Stimulated activated CD4-positive, alpha-beta T cell treated with anti-CD3 and anti-CD28 coated beads, Interleukin-2, amount 100 ng/mL, for 48 hours (primary cell): ENCODE data around the gene EXOC3L1.

ENCODE experiments used
- DNase-seq, 2 donors: peaks; one replicate each; pipeline ENCODE4 v3.0.0-alpha.2; 2020

EXOC3L1 gene

GRCh38 chr16:67213197-67214019 is 23.5 kb upstream of the EXOC3L1 start:
- DNase-seq, result no peak

- no peak for DNase-seq
Measured at GRCh38 chr16:67212766-67213165, 22.8 kb upstream of the EXOC3L1 start.

GRCh38 chr16:67211674-67212073 is 21.7 kb upstream of the EXOC3L1 start:
- no peak for DNase-seq

- no peak for DNase-seq
Measured at GRCh38 chr16:67210069-67210937, 20.4 kb upstream of the EXOC3L1 start.

GRCh38 chr16:67209565-67209964 is 19.6 kb upstream of the EXOC3L1 start:
- no peak for DNase-seq

- no peak for DNase-seq
Measured at GRCh38 chr16:67208154-67208896, 18.4 kb upstream of the EXOC3L1 start.

GRCh38 chr16:67207249-67208091 is 17.5 kb upstream of the EXOC3L1 start:
- no peak for DNase-seq

GRCh38 chr16:67206838-67207248 is 16.9 kb upstream of the EXOC3L1 start:
- no peak for DNase-seq

- no peak for DNase-seq
Measured at GRCh38 chr16:67206129-67206837, 16.3 kb upstream of the EXOC3L1 start.

- no peak for DNase-seq
Measured at GRCh38 chr16:67204076-67204475, 14.1 kb upstream of the EXOC3L1 start.

- no peak for DNase-seq
Measured at GRCh38 chr16:67202956-67203493, 13.1 kb upstream of the EXOC3L1 start.

- no peak for DNase-seq
Measured at GRCh38 chr16:67202426-67202825, 12.5 kb upstream of the EXOC3L1 start.

- DNase-seq, result no peak
Measured at GRCh38 chr16:67201411-67202345, 11.7 kb upstream of the EXOC3L1 start.

- DNase-seq, result no peak
Measured at GRCh38 chr16:67200491-67200890, 10.6 kb upstream of the EXOC3L1 start.

GRCh38 chr16:67199808-67200198 is 9.9 kb upstream of the EXOC3L1 start:
- DNase-seq, result no peak

- no peak for DNase-seq
Measured at GRCh38 chr16:67199011-67199807, 9.3 kb upstream of the EXOC3L1 start, which contains the start of gene ELMO3. Gene ELMO3, plus strand, starts transcription at chr16:67199131. Its CDS starts 196 bp downstream, at chr16:67199327.

GRCh38 chr16:67198238-67198734 is 8.3 kb upstream of the EXOC3L1 start:
- DNase-seq, result no peak

- no peak for DNase-seq
Measured at GRCh38 chr16:67197704-67198103, 7.8 kb upstream of the EXOC3L1 start.

GRCh38 chr16:67196881-67197280 is 6.9 kb upstream of the EXOC3L1 start:
- no peak for DNase-seq
